ENCODE results near the gene VHLL. TPM values are rescaled to one million over a fixed set of nuclear protein-coding genes. Genes with fewer than 3 reads are reported as not detected.

Gene VHLL
- total RNA-seq, 2 donors from 2014 or later = not detected

DNA sequence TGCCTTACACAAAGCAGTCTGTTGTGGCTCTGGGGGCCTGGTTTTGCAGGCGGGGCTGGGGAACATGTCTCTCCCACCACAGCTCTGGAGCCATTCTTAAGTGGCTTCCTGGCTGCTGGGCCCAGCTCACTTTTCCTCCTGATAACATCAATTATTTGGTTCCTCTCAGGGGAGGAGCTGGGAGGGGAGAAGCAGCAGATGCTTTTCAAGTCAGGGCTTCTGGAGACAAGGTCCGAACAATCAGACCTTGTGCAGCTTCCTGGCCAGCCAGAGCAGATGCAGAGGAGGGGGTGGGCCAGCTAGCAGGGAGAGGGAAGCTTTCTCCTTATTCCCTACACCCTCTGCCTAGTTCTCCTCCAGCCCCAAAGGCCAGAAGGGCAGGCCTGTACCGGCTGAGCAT lies 47.6 kb downstream of the VHLL start:
- H3K27me3 ChIP-seq (ENCODE audit: control insufficient read depth, insufficient read depth, low read length, poor library complexity, severe bottlenecking) = no peaks in the 10 kb centered on the region
- no peak overlapping the region for H3K9ac ChIP-seq (ENCODE audit: extremely low read depth, low read length, poor library complexity, severe bottlenecking)
- H3K4me1 Mint-ChIP-seq = peaks cover 7% of the 10 kb centered on the region
- no peak overlapping the region for H3K27ac ChIP-seq (ENCODE audit: low read depth, low read length)
- H3K4me1 ChIP-seq (ENCODE audit: control insufficient read depth, insufficient read depth, low read length) = no peaks in the 10 kb centered on the region
- TF ChIP-seq, protein P1, sequence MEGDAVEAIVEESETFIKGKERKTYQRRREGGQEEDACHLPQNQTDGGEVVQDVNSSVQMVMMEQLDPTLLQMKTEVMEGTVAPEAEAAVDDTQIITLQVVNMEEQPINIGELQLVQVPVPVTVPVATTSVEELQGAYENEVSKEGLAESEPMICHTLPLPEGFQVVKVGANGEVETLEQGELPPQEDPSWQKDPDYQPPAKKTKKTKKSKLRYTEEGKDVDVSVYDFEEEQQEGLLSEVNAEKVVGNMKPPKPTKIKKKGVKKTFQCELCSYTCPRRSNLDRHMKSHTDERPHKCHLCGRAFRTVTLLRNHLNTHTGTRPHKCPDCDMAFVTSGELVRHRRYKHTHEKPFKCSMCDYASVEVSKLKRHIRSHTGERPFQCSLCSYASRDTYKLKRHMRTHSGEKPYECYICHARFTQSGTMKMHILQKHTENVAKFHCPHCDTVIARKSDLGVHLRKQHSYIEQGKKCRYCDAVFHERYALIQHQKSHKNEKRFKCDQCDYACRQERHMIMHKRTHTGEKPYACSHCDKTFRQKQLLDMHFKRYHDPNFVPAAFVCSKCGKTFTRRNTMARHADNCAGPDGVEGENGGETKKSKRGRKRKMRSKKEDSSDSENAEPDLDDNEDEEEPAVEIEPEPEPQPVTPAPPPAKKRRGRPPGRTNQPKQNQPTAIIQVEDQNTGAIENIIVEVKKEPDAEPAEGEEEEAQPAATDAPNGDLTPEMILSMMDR (conservative IDR thresholded peaks at IDR 0.05) = no peak
- H3K9me3 ChIP-seq (ENCODE audit: control insufficient read depth, low read length) = no peaks in the 10 kb centered on the region
- H3K36me3 ChIP-seq (ENCODE audit: control insufficient read depth, insufficient read depth, low read length) = peaks cover 61% of the 10 kb centered on the region
- peaks cover 53% of the 10 kb centered on the region for H3K36me3 Mint-ChIP-seq (ENCODE audit: low read depth)
- H3K9me3 Mint-ChIP-seq = no peaks in the 10 kb centered on the region
- DNase-seq = no peak
- H3K27me3 Mint-ChIP-seq (ENCODE audit: insufficient read depth) = no peaks in the 10 kb centered on the region
- H3K27ac Mint-ChIP-seq = no peak overlapping the region
- no peak overlapping the region for H3K4me3 ChIP-seq (ENCODE audit: low read length)
- WGBS, 2 experiments (ENCODE audit: insufficient coverage in 1 of 2, insufficient read length in 1 of 2) = 83 to 92% methylated on average over 1 to 3 of the region's 3 CpGs
- no peak overlapping the region for H3K4me3 Mint-ChIP-seq

DNA sequence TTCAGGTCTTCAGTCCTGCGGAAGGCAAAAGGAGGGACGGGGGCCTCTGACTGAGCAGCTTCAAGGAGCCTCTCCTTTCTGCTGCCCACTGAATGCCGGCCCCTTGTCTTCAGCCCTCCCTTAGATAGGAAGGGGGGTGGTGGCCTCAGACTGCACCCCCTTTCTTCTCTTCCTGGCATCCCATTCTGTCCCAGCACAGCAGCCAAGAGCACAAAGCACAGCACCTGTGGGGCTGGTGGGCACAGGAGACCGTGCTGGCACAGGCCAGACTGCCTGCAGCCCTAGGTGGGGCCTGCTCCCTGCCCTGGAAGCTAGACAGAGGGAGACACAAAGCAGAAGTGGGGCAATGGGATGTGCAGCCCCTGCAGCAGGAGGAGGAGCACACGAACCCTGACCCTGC lies 49.5 kb downstream of the VHLL start:
- H3K4me1 ChIP-seq (ENCODE audit: control insufficient read depth, insufficient read depth, low read length) = no peaks in the 10 kb centered on the region
- TF ChIP-seq, protein P1 (conservative IDR thresholded peaks at IDR 0.05) = no peak
- no peak overlapping the region for H3K27ac Mint-ChIP-seq
- H3K9me3 ChIP-seq (ENCODE audit: control insufficient read depth, low read length) = no peaks in the 10 kb centered on the region
- H3K9ac ChIP-seq (ENCODE audit: extremely low read depth, low read length, poor library complexity, severe bottlenecking) = no peak overlapping the region
- H3K9me3 Mint-ChIP-seq = no peaks in the 10 kb centered on the region
- whole genome bisulfite sequencing, 2 experiments (ENCODE audit: insufficient coverage in 1 of 2, insufficient read length in 1 of 2) = 89 to 93% methylated on average over 1 to 5 of the region's 5 CpGs
- no peak overlapping the region for H3K27ac ChIP-seq (ENCODE audit: low read depth, low read length)
- H3K27me3 Mint-ChIP-seq (ENCODE audit: insufficient read depth) = peaks cover 4% of the 10 kb centered on the region
- H3K4me3 ChIP-seq (ENCODE audit: low read length) = no peak overlapping the region
- H3K27me3 ChIP-seq (ENCODE audit: control insufficient read depth, insufficient read depth, low read length, poor library complexity, severe bottlenecking) = no peaks in the 10 kb centered on the region
- H3K36me3 Mint-ChIP-seq (ENCODE audit: low read depth) = peaks cover 46% of the 10 kb centered on the region
- H3K4me1 Mint-ChIP-seq = peaks cover 6% of the 10 kb centered on the region
- peaks cover 51% of the 10 kb centered on the region for H3K36me3 ChIP-seq (ENCODE audit: control insufficient read depth, insufficient read depth, low read length)
- H3K4me3 Mint-ChIP-seq = no peak overlapping the region
- DNase-seq = no peak

Other genes with a start within 250 kb of the VHLL start
- gene UBQLN4, start 245.5 kb downstream of the VHLL start, total RNA-seq = 10 to 100 TPM; 56.4 to 62.4 TPM
- 100 to 1,000 TPM in 1 of 2 donors, 10 to 100 TPM in 1; 84.4 to 101 TPM for gene LAMTOR2, start 244.5 kb downstream of the VHLL start, total RNA-seq
- gene RAB25, start 238.1 kb downstream of the VHLL start, total RNA-seq = 10 to 100 TPM; 82.0 to 84.4 TPM
- 10 to 100 TPM; 91.8 to 94.3 TPM for gene MEX3A, start 216.8 kb downstream of the VHLL start, total RNA-seq
- 10 to 100 TPM; 41.2 to 42.0 TPM for gene LMNA, start 184.6 kb downstream of the VHLL start, total RNA-seq
- gene SEMA4A, start 145.7 kb downstream of the VHLL start, total RNA-seq = 10 to 100 TPM in 1 of 2 donors, 1 to 10 TPM in 1; 6.4 to 10.3 TPM
- gene SLC25A44, start 105.2 kb downstream of the VHLL start, total RNA-seq = 10 to 100 TPM; 20.9 to 22.7 TPM
- 100 to 1,000 TPM; 119 TPM for gene PMF1, start 86.3 kb downstream of the VHLL start, total RNA-seq
- gene BGLAP, start 57.1 kb downstream of the VHLL start, total RNA-seq = 1 to 10 TPM; 4.6 to 5.4 TPM
- gene PAQR6, start 51.3 kb downstream of the VHLL start, total RNA-seq = 10 to 100 TPM; 12.2 to 16.4 TPM
- gene SMG5, start 16.5 kb downstream of the VHLL start, total RNA-seq = 100 to 1,000 TPM; 103 to 111 TPM
- 1 to 10 TPM; 1.5 to 1.9 TPM for gene TMEM79, start 15.0 kb downstream of the VHLL start, total RNA-seq
- gene GLMP, start 3.6 kb downstream of the VHLL start, total RNA-seq = 10 to 100 TPM; 70.3 to 85.1 TPM
- gene CCT3, start 39.0 kb upstream of the VHLL start, total RNA-seq = 100 to 1,000 TPM; 323 to 351 TPM
- gene TSACC, start 39.2 kb upstream of the VHLL start, total RNA-seq = 1 to 10 TPM in 1 of 2 donors, under 1 TPM in 1; 0.62 to 1.6 TPM
- 1 to 10 TPM; 3.9 to 4.0 TPM for gene RHBG, start 69.9 kb upstream of the VHLL start, total RNA-seq
- 10 to 100 TPM; 10.5 to 12.8 TPM for gene MEF2D, start 201.5 kb upstream of the VHLL start, total RNA-seq

Data from endodermal cell (in vitro differentiated cells).